GOT3 (cell line): Measurements from ENCODE around the gene TGFBR3.

Experiments
- DNase-seq: peaks from one replicate; lab custom pipeline; 2025; ENCODE audit warnings: mixed read lengths; lab: John Stamatoyannopoulos, UW

TGFBR3 gene

DNA sequence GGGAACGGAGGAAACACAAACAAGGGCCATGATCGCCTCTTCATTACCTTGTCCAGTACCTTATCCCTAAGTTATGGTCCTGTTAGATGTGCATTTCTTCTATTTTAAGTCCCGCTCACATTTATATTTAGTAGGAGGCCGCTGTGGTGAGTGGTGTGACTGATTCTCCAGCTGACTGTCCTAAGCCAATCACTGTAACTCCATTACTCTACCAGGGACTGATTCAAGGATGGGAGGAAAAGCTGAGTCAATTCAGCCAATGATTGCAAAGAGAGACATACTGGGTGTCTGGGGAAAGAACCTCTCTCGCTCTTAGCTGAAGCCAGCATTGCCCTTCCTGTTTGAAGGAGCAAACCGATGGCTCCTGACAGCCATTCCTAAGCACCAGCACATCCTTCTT is 59.7 kb downstream of the TGFBR3 start:
- DNase-seq = no peak

DNA sequence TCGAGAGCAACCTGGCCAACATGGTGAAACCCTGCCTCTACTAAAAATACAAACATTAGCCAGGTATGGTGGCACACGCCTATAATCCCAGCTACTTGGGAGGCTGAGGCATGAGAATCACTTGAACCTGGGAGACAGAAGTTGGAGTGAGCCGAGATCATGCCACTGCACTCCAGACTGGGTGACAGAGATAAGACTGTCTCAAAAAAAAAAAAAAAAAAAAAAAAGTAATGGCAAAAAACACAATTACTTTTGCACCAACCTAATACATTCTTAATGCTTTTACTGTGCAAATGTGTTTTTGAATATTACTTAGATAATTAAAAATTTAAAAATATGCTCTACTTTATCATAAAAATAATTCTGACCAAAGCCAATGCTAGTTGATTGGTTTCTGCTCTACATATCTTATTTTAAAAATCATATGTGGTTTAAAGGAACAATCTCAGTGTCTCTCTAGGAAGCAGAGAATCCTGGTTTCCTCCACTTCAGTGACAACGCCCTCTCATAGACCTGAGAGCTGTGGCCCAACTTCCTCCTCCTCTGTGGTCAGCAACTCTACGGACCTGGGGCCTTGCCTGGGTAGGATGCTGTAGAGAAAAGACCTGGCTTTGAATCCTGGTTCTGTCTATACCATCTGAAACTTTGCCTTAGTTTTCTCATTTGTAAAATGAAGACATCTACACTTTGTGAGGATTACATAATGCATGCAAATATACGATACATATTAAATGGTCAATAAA is 64.7 kb downstream of the TGFBR3 start:
- DNase-seq = no peak

DNA sequence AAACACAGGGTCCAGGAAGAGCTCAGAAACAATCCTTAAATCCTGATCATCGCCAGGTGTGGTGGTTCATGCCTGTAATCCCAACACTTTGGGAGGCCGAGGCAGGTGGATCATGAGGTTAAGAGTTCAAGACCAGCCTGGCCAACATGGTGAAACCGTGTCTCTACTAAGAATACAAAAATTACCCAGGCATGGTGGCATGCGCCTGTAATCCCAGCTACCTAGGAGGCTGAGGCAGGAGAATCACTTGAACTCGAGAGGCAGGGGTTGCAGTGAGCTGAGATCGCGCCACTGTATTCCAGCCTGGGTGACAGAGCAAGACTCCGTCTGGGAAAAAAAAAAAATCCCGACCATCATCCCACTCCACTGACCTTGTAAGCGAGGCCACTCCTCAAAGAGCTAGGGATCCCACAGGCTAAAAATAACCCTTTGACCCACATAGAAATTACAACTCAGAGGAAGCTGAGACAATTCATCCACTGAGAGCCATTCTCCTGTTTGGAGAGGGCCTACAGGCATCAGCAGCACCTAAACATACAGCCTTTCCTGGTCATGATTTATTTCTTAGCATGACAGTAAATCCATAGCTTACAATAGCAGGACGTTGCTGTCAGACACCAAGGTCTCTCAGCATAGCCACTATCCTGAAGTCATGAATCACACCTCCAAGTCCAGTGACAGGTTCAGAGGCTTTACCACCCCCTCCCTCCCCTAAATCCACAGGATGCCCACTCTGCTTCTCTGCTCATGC is 66.7 kb downstream of the TGFBR3 start:
- DNase-seq = no peak

DNA sequence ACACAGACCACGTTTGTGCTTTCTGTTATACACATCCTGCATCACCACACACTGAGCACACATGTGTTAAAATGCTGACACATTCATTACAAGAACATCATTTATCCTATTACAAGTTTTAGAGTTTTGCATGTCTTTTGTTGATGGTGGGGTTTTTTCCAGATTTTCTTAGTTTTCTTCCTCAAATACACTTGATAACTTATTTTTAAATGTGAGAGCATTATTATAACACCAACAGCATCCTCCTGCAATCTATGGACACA is 67.3 kb downstream of the TGFBR3 start:
- no peak for DNase-seq

DNA sequence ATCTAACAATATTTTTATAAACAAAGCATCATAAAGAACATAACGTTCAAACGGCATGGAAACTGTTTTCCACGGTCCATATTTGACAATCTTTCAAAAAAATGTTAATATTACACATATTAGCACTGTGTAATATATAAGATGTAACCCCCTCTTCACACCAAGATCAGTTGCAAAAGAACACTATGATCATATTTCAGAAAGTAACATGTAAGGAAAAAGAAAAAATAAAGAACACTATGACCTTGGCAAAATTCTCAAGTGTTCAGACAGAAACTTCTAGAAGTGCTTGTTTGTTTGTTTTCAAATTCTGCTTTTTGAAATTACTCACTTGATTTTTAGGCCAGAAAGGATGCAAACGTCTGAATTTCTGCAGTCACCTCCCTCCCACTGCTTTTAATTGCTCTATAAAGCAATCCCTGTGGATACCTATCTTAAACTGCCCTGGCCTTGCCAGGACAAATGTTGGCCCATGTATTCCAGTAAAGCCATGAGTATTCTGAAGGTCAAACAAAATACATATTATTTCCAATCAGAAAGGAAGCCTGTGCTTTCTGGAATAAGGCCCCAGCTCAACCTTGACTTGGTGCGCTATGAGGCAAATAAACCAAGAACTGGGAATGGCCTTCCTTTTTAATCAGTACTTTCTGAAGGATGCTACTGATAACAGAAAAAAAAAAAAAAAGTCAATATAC is 68.6 kb downstream of the TGFBR3 start:
- DNase-seq = no peak

DNA sequence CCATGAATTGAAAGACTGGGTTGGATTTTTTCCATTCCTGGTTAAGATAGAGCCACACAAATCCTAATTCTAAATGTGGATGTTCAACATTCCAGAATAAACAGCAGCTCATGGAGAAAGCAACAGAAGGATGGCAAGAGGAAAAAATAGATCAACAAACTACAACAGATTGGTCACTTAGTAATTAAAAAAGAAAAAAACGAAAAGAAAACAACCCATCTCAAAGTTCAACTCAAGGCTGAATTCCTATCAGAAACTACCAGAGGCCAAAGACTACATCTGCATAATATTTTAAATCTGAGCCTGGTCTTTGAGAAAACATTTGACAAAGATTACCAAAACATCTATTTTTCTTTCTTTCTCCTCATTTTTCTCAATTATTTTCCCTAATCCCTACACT is 69.9 kb downstream of the TGFBR3 start:
- DNase-seq = no peak

DNA sequence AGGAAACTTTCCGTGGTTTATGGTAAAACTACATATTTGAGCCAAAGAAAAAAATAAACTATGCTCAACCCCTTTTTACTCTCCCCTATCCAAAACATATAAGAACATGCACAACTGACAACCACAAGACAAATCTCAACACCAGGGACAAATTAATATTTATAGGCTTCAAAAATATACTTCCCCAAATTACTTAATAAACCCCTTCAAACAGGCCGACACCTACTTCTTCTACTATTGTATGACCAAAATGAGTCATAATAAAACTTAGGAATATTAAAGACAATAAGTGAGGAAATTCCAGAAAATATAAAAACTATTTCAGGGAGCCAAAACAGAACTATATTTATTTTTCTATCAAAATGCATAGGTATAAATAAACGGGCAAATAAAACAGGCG is 71.5 kb downstream of the TGFBR3 start:
- no peak for DNase-seq

DNA sequence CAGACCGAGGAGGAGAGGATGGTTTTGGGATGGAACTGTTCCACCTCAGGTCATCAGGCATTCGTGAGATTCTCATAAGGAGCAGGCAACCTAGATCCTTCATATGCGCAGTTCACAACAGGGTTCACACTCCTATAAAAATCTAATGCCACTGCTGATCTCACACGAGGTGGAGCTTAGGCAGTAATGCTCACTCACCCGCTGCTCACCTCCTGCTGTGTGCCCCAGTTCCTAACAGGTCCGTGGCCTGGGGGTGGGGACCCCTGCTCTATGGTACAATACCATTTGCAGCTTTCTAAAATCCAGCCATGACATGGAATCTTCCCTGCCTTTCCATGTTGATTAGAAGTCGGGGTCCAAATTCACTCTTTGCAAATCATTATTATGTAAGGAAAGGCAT is 72.1 kb downstream of the TGFBR3 start:
- DNase-seq = no peak

DNA sequence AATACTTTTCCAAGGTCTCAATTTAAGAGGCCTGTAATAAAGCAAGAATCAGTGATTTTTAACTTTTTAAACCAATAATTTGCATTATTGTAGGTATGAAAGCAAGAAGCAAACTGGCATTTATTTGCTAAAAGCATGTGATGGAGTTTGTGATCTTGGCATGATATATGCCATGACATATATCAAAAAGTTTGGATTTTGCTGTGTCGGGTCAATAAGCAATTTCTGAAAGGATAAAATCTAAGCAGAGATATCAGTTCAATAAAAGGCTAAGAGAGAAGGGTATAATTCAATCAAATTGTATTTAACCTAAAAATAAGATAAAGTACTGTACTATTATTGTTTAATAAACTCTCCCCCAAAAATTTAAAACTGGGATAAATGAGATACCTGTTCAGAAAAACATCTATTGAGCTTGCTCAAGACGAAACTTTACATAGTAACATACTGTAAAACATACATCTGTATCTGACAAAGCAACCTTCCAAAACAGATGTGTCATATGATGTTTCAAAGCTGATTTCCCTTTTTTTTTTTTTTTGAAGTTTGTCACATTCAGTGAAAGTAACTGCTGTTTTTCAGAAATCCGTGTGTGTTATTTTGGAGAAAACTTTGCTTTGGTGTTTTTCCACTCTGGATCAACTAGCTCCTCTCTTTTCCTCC is 74.5 kb downstream of the TGFBR3 start:
- DNase-seq = no peak

DNA sequence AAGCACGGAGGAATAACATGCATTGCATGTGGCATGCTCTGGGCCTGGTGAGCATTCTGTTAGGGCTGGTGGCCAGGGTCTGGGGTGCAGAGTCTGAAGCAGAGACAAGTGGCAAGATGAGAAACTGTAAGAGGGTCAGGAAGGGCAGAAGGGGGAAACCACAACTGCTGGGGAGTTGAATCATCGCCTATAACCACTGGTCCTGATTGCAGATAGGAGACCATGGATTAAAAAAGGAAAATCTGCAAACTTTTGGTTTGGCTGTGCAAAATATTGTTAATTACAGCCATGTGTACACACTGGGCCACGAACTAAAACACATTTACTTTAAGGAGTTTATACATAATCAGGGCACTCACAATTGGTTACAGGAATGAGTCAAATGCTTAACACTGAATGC is 76.6 kb downstream of the TGFBR3 start:
- no peak for DNase-seq

DNA sequence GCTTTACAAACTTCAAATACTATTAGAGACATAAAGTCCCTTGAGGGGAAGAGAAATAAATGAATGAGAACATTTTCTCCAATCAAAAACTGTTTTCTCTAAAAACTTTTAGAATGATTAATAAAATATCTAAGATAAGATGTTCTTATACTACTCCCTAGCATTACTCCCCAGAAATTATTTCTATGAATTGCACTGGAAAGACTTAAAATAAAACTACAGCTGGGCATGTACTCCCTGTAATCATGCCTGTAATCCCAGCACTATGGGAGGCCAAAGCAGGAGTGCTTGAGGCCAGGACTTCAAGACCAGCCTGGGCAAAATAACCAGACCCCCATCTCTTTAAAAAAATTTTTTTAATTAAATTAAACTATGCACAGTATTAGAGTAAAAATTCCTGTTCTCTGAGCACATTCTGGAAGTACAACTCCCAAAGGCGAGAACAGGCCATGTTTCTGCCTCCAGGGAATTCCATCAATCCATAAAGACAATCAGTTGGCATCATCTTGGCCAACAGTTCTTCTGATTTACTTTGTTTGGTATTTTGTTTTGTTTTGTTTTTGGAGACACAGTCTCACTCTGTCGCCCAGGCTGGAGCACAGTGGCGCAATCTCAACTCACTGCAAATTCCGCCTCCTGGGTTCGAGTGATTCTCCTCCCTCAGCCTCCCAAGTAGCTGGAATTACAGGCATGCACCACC is 77.9 kb downstream of the TGFBR3 start:
- no peak for DNase-seq

DNA sequence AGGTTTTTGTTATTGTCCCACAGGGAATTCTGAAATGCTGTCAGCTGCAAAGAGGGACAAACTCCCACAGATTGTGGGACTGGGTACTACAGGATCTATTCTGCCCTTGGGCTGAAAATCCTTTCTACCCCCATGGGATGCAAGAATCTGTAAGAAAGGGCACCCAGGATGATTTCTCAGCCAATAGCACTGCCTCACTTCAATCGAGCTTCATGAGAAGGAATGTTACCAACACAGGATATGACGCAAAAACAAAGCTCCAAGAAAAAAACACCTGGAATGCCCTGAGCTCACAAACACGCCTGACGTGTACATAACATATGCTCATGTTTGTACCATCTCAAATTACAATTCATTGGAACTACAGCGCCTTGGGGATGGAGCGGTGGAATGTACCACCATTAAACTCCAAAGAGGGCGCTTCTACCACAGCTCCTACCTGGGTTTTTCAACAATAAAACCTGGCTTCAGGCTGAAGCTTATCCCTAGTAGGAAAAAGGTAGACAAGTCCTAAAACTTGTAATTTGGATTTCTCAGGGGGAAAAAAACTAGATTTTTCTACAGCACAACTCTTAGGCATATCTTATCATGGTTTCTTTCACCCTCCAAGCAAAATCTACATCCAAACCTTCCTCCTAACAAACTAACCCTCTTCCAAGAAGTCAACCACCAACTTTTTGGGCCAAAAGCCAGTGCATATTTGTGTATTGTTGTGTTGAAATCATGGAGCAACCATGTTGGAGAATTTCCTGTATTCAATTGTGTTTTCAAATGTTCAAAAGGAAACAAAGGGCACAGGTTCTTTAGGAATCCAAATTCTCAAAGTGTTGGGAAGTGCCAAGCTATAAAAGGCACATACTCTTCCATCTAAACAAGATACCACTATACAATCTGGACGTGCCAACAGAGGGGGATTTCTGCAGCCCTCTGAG is 78.9 kb downstream of the TGFBR3 start:
- DNase-seq = no peak

DNA sequence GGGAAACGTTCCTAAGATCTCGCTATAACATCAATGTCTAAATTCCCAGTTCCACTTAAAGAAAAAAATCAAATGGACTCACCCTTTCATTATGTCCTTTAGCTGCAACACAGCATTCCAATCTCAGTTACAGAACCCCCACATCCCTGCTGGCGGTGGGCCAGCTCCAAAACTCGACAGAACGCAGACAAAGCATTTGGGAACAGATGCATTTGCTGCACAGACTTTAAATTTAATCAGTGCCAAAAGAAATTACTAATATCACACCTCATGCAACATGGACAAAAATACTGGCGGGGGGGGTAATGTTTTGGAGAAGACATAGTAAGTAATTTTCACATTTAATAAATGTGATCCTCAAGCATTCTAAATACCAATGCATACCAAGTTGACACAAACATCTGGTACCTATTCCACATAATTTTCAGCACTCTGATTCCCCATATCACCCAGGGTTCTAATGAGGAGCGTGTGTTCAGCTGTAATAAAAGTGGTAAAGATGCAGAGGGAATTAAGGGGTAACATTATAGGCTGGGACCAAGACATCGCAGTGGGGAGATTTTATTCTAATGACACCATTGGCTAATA is 79.7 kb downstream of the TGFBR3 start:
- DNase-seq = no peak

DNA sequence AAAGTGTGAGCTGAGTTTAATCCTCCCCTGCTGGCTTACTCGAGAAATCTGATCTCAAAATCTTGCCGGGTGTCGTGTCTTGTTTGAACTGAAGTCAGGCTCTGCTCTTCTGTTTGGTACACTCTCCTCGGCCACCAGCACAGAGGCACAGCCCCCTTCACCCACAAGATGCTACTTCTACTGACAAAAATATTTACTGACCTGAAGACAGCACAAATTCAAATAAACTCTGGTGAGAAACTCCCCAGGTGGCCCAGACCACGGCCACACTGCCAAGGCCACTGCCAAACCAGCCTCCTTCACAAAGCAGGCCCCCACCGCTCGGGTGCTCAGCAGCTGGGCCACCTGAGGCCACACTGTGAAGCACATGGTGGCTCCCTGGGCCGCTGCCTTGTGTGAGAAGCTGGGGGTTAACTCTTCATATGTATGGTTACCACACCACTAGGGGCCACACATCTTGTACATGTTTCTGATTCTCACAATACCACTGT is 80.6 kb downstream of the TGFBR3 start:
- no peak for DNase-seq

DNA sequence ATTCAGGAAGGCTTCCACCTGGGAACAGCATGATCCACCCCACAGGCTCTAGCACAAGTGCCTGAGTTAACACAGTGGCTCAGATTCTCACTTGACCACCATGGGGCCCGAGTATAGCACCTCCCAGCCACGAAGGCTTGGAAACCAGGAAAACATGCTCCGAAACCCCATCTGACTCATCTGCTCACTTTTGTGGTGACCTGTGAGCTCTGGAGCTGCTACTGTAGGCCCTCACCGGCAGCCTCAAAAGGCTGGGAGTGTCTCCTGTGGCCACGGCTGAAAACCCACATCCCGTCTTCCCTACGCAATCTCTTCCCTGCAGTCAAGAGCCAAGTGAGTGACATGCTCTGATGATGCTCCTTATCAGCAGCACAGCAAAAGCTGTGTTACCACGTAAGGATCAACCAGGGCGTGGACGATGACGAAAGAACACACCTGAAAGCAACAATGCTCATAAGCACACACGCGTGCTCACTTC is 81.4 kb downstream of the TGFBR3 start:
- no peak for DNase-seq

DNA sequence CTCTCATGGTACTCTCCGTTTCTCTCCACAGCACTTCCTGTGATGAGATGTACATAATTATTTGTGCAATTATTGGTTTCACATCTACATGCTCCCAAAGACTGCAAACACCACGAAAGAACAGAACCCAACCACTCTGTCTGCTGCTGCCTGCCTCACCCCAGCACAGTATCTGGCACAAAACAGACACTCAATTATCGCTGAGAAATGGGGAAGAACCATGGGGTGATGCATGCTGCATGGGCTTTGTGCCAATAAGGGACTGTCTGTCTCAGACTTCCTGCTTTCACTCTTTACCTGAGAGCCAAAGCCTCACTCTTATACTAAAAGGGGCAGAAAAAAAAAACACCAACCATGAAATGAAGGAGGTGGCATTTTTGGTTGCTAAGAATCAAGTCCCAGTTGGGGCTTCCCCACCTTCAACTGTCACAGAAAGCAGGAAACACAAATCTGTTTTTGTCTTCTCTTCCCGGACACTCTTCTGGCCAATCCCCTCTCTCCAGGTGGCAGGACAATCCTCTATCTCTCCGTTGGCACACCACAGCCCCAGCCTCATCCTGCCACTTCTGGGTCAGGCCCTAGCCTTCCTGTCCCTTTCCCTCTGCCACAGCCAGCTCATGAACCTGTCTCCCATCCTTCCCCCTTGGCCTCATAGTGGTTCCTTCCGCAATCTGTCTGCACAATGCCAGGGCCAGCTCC is 82.0 kb downstream of the TGFBR3 start:
- no peak for DNase-seq

DNA sequence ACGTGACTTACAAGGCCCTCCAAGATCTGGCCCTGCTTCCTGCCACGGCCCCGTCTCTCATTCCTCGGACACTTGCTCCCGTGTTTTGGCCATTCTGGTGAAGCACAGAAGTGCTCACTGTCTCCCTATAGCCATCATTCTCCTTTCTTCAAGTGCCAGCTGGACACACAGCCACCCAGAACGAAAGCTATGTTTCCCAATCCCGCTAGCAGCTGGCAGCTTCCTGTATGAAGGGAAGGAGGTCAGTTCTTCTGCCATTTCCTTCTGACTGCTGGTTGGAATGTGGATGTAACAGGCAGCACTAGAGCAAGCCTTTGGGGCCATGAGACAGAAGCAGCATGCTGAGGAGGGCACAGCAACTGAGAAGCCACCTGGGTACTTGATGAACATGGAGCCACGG is 82.8 kb downstream of the TGFBR3 start:
- DNase-seq = no peak

DNA sequence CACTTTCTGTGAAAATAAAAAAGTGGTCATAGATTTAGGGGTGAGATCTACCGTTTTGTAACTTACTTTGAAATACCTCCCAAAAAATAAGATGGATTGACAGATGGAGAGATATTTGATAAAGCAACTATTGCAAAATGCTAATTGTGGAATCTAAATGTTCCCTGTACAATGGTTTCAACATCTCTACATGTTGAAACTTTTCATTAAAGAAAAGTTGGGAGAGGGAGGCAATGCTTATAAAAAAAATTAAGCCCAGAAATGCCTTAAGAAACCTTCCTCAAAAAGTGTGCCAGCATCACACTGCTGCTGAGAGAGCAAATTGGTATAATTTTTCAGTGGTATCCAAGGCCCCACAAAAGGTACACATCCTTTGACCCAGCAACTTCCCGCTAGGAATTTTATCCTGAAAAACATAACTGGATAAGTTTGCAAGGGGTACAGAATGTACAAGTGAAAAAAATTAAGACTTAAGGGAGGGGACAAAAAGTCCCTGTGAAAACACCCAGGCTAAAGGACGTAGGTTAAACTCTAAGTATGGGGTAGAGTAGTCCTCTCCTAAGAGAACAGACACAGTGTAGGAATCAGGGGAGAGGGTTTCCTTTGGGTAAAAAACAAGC is 84.3 kb downstream of the TGFBR3 start:
- DNase-seq = no peak

DNA sequence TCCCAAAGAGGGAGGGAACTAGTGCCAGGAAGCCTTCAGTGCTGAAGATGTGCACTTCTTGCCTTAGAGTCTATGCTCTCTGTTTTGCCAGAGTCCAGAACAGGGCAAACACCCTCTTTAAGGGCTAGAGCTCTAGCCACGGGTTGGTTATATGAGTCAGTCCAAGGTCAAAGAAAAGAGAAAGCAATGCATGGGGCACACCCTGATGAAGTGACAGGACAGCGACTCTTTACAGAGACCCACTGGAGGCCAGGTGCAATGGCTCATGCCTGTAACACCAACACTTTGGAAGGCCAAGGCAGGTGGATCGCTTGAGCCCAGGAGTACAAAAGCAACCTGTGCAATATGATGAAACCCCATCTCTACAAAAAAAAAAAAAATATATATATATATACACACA is 86.1 kb downstream of the TGFBR3 start:
- DNase-seq = no peak
